Effector memory CD4-positive, alpha-beta T cell (primary cell): ENCODE results near the gene TMC4.
"Not testable (repeated sequence)": the region's sequence is repeated elsewhere in the genome, so short reads cannot be mapped to it uniquely, and the experiment has no call there.

ENCODE experiments used
- DNase-seq, 3 donors: peaks; one replicate each; pipeline ENCODE4 v3.0.0-alpha.2; 2020
- H3K27ac ChIP-seq: 2 replicates; pipeline ENCODE4 v1.7.0; 2013; ENCODE audit warnings: mild to moderate bottlenecking, low read length, moderate library complexity; ENCODE audit not compliant: insufficient read depth, poor library complexity, severe bottlenecking
- H3K27me3 ChIP-seq: replicated peaks from 2 replicates; pipeline ENCODE4 v1.7.0; 2013; ENCODE audit warnings: mild to moderate bottlenecking, low read length; ENCODE audit not compliant: insufficient read depth, control insufficient read depth, poor library complexity, severe bottlenecking
- H3K36me3 ChIP-seq: 2 replicates; pipeline ENCODE4 v1.7.0; 2013; ENCODE audit warnings: mild to moderate bottlenecking, low read length, moderate library complexity; ENCODE audit not compliant: control insufficient read depth, insufficient read depth
- H3K4me1 ChIP-seq: 2 replicates; pipeline ENCODE4 v1.7.0; 2013; ENCODE audit warnings: low read length, mild to moderate bottlenecking; ENCODE audit not compliant: control insufficient read depth, insufficient read depth, poor library complexity, severe bottlenecking
- H3K4me3 ChIP-seq: 2 replicates; pipeline ENCODE4 v1.7.0; 2013; ENCODE audit warnings: low read length, low read depth, mild to moderate bottlenecking; ENCODE audit not compliant: insufficient read depth, poor library complexity, severe bottlenecking
- H3K9me3 ChIP-seq: 2 replicates; pipeline ENCODE4 v1.7.0; 2013; ENCODE audit warnings: mild to moderate bottlenecking, low read length, moderate library complexity; ENCODE audit not compliant: control insufficient read depth

The TMC4 gene

DNA sequence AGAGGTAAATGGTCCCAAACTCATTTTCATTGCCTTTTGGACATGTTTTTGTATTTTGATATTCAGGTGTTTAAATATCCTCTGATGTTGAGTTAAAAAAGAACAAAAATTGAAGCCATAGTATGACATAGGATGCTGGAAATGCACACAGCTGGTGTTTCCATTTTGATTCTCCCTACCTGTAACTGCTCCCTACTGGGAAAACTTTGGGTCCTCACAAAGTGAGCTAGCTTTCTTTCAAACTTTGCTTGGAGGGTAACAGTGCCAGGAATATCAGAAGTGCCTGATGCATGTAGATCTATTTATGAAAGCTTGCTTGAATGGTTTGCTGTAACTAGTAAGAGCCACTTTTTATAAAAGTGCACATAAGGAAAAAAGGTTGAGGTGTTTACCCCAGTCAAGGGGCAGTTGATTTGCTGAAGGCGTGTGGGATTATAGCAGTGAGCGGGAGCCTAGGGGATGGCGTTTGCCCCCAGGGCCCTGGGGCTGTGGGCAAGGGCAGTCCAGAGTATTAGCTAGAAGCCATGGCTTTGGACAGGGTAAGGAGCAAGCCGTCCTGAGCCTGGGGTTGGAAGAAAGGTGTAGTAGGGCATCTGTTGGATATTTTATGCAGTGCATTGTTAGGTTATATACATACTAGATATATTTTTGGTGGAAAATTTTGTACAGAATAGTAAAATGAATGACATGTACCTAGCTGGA, 32.0 kb upstream of the TMC4 start:
- Histone ChIP-seq H3K4me3 (no peak overlapping the region), H3K27ac (no peak overlapping the region), H3K36me3 (peaks cover 58% of the 10 kb centered on the region), H3K4me1 (peaks cover 53% of the 10 kb centered on the region), H3K27me3 (no peaks in the 10 kb centered on the region), H3K9me3 (no peaks in the 10 kb centered on the region)
- DNase-seq: no peak

DNA sequence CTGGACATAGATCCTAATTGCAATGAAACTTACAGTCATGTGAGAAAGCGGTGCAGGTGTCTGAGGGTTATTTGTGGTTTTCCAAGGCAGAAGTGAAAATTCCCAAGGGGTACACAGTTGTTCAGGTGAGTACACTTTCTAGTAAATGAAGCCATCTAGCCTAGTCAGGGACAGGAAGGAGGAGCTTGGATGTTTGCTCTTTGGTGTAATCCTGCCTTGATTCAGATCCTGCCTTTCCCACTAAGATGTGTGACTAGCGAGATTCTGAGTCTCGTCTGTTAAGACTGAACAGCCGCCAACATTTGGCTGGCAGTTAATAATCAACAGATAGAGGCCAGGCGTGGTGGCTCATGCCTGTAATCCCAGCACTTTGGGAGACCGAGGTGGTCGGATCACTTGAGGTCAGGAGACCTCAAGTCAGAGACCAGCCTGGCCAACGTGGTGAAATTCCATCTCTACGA, 30.2 kb upstream of the TMC4 start:
- H3K4me1 ChIP-seq: peaks cover 44% of the 10 kb centered on the region
- no peak for DNase-seq
- no peaks in the 10 kb centered on the region for H3K9me3 ChIP-seq
- no peak overlapping the region for H3K27ac ChIP-seq
- H3K36me3 ChIP-seq: peaks cover 58% of the 10 kb centered on the region
- H3K4me3 ChIP-seq: no peak overlapping the region
- H3K27me3 ChIP-seq: no peaks in the 10 kb centered on the region

GRCh38 chr19:54201980-54202379, 29.0 kb upstream of the TMC4 start:
- Histone ChIP-seq H3K9me3 (no peaks in the 10 kb centered on the region), H3K36me3 (peaks cover 48% of the 10 kb centered on the region), H3K4me3 (peak overlapping the region; percentile 84), H3K27ac (peak overlapping the region; percentile 94), H3K4me1 (peaks cover 32% of the 10 kb centered on the region), H3K27me3 (no peaks in the 10 kb centered on the region)
- no peak for DNase-seq

- Histone ChIP-seq H3K27ac (peak overlapping the region; percentile 94), H3K4me1 (peaks cover 26% of the 10 kb centered on the region), H3K36me3 (peaks cover 41% of the 10 kb centered on the region), H3K9me3 (no peaks in the 10 kb centered on the region), H3K27me3 (no peaks in the 10 kb centered on the region), H3K4me3 (peak overlapping the region; percentile 84)
- DNase-seq: no peak
Observed at GRCh38 chr19:54201172-54201701, 28.3 kb upstream of the TMC4 start.

DNA sequence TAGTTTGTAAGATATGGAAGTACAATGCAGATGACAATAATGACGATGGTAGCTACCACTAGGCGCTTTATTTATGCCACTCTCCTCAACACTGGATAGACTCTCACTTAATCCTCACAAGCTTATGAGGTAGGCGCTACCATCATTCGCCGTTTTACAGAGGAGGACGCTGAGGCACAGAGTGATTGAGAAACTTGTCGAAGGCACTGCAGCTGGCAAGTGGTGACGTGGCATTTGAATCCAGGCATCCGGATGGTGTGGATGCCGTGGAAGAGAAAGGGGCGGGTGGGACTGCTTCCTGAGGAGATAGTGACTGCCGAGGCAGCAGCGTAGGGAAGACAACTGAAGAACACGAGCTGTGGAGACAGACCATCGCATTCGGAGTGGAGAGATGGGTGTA, 26.4 kb upstream of the TMC4 start:
- H3K9me3 ChIP-seq: no peaks in the 10 kb centered on the region
- no peak for DNase-seq
- H3K4me3 ChIP-seq: no peak overlapping the region
- no peak overlapping the region for H3K27ac ChIP-seq
- peaks cover 26% of the 10 kb centered on the region for H3K4me1 ChIP-seq
- H3K36me3 ChIP-seq: peaks cover 30% of the 10 kb centered on the region
- H3K27me3 ChIP-seq: no peaks in the 10 kb centered on the region

DNA sequence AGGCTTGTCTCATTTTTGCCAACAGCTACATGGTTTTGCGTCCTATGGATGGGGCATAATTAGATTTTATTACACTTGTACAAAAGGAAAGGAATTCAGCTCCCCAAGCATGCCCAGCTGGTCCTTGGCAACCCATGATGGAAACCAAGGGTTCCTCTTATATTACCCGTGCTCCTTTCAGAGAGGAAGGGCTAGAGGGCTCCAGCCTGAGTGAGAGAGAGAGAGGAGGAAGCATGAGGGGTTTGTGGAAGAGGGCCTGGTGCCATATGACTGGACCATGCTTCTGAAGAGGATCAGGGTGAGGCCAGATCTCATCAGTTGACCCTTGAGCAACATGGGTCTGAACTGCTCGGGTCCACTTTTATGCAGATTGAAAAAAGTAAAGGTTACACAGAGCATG, 24.2 kb upstream of the TMC4 start:
- Histone ChIP-seq H3K4me1 (peaks cover 11% of the 10 kb centered on the region), H3K27me3 (no peaks in the 10 kb centered on the region), H3K9me3 (no peaks in the 10 kb centered on the region), H3K36me3 (peaks cover 21% of the 10 kb centered on the region), H3K4me3 (no peak overlapping the region), H3K27ac (no peak overlapping the region)
- no peak for DNase-seq

- peaks cover 15% of the 10 kb centered on the region for H3K36me3 ChIP-seq
- no peaks in the 10 kb centered on the region for H3K9me3 ChIP-seq
- no peak overlapping the region for H3K27ac ChIP-seq
- no peak for DNase-seq
- no peaks in the 10 kb centered on the region for H3K27me3 ChIP-seq
- H3K4me3 ChIP-seq: no peak overlapping the region
- H3K4me1 ChIP-seq: peaks cover 11% of the 10 kb centered on the region
Observed at GRCh38 chr19:54196536-54196935, 23.6 kb upstream of the TMC4 start.

- H3K27ac ChIP-seq, H3K9me3 ChIP-seq, H3K4me3 ChIP-seq, H3K27me3 ChIP-seq, DNase-seq: not testable (repeated sequence)
- Histone ChIP-seq H3K4me1 (peaks cover 10% of the 10 kb centered on the region), H3K36me3 (peaks cover 15% of the 10 kb centered on the region)
Observed at GRCh38 chr19:54194463-54194862, 21.5 kb upstream of the TMC4 start.

DNA sequence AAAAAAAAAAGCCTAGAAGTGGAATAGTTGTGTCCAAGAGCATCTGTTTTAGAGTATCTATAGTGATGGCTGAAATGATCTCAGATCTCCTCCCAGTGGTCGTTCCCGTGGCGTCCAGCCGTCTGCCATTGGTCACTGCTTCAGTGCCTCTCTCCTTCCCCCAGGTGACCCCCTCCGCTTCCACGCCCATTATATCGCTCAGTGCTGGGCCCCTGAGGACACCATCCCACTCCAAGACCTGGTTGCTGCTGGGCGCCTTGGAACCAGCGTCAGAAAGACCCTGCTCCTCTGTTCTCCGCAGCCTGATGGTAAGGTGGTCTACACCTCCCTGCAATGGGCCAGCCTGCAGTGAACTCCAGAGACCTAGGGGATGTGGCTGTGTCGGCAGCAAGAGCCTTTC, 20.1 kb upstream of the TMC4 start:
- Histone ChIP-seq H3K4me1 (peaks cover 21% of the 10 kb centered on the region), H3K36me3 (peaks cover 15% of the 10 kb centered on the region), H3K27ac (no peak overlapping the region), H3K4me3 (no peak overlapping the region), H3K9me3 (no peaks in the 10 kb centered on the region), H3K27me3 (no peaks in the 10 kb centered on the region)
- no peak for DNase-seq

DNA sequence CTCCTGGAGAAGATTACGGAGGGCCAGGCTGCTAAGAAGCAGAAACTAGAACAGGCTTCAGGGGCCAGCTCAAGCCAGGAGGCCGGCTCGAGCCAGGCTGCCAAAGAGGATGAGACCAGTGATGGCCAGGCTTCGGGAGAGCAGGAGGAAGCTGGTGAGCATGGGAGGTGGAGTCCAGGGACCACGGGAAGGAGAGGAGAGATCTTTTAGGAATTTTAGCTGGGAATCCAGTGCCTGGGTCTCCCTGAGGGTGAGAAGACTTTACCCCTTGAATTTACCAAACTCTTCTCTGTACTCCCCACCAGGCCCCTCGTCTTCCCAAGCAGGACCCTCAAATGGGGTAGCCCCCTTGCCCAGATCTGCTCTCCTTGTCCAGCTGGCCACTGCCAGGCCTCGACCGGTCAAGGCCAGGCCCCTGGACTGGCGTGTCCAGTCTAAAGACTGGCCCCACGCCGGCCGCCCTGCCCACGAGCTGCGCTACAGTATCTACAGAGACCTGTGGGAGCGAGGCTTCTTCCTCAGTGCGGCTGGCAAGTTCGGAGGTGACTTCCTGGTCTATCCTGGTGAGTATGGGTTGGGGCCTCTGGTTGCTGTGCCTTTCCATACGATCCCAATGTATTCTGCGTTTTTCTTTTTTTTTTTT, 19.0 kb upstream of the TMC4 start:
- peak overlapping the region; percentile 85 for H3K4me3 ChIP-seq
- peaks cover 15% of the 10 kb centered on the region for H3K36me3 ChIP-seq
- no peak for DNase-seq
- no peaks in the 10 kb centered on the region for H3K27me3 ChIP-seq
- peak overlapping the region; percentile 96 for H3K27ac ChIP-seq
- peaks cover 22% of the 10 kb centered on the region for H3K4me1 ChIP-seq
- H3K9me3 ChIP-seq: no peaks in the 10 kb centered on the region
